Type B pancreatic cell (in vitro differentiated cells): Measurements from ENCODE around the gene ST7. TPM values are rescaled to one million over a fixed set of nuclear protein-coding genes. Genes with fewer than 3 reads are reported as not detected.

Experiments used
- DNase-seq: peaks from one replicate; pipeline ENCODE4 v3.0.0; 2021; ENCODE audit warnings: mixed read lengths; ENCODE audit not compliant: unreplicated experiment; ENCODE audit errors: extremely low spot score
- H3K27ac Mint-ChIP-seq: 2 replicates; pipeline ENCODE4 v1.8.0; 2021; ENCODE audit warnings: mild to moderate bottlenecking, mixed read lengths
- H3K27me3 Mint-ChIP-seq: 2 replicates; pipeline ENCODE4 v1.8.0; 2021; ENCODE audit warnings: mixed read lengths
- H3K36me3 Mint-ChIP-seq: 2 replicates; pipeline ENCODE4 v1.8.0; 2021; ENCODE audit warnings: mixed read lengths
- H3K4me1 Mint-ChIP-seq: one replicate; pipeline ENCODE4 v1.8.0; 2021; ENCODE audit warnings: mixed read lengths; ENCODE audit not compliant: unreplicated experiment
- H3K4me3 Mint-ChIP-seq: 2 replicates; pipeline ENCODE4 v1.8.0; 2021; ENCODE audit warnings: mild to moderate bottlenecking, mixed read lengths
- H3K9me3 Mint-ChIP-seq: 2 replicates; pipeline ENCODE4 v1.8.0; 2021; ENCODE audit warnings: mixed read lengths
- total RNA-seq: library from RNA; stranded (reverse); gene quantifications from 2 replicates; pipeline ENCODE4 v1.2.1, GENCODE V29; 2021; ENCODE audit warnings: low replicate concordance
- TF ChIP-seq, protein P1 (sequence below): fragments of 200-600 bp; sonication (generic); conservative IDR thresholded peaks from 2 replicates; pipeline ENCODE4 v1.5.0; 2021; ENCODE audit warnings: antibody characterized with exemption, mild to moderate bottlenecking

Gene ST7
- total RNA-seq, 1 donor from 2014 or later = 25.0 TPM

DNA sequence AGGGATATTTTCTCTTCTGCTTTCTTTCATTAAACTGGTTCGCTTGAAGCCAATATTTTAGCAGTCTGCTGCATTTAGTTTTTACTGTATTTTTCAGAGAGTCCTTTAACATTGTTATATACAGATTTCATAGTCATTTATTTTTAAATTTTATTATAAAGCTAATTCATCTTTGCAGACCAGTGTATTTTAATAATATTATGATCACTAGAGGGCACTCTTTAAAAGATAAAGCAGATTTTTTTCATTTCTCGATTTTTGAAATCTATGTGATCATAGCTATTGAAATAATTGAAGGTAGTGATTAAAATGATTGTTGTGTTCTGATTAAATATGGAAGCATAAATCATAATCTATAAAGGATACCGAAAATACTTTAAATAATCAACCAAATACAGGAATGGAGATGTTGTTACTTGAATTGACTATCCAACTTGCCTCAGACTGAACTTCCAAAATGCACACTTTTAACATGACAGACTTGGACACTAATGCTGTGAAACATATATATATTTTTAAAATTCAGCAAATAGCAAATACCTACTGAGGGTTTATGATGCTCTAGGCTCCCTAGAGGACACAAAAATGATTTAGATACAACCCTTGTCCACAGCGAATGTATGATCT, 35.2 kb downstream of the ST7 start:
- TF ChIP-seq, protein P1, sequence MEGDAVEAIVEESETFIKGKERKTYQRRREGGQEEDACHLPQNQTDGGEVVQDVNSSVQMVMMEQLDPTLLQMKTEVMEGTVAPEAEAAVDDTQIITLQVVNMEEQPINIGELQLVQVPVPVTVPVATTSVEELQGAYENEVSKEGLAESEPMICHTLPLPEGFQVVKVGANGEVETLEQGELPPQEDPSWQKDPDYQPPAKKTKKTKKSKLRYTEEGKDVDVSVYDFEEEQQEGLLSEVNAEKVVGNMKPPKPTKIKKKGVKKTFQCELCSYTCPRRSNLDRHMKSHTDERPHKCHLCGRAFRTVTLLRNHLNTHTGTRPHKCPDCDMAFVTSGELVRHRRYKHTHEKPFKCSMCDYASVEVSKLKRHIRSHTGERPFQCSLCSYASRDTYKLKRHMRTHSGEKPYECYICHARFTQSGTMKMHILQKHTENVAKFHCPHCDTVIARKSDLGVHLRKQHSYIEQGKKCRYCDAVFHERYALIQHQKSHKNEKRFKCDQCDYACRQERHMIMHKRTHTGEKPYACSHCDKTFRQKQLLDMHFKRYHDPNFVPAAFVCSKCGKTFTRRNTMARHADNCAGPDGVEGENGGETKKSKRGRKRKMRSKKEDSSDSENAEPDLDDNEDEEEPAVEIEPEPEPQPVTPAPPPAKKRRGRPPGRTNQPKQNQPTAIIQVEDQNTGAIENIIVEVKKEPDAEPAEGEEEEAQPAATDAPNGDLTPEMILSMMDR = peak; percentile 68
- Mint-ChIP-seq H3K27ac (no peak overlapping the region), H3K36me3 (peaks cover 10% of the 10 kb centered on the region), H3K27me3 (no peaks in the 10 kb centered on the region), H3K4me3 (no peak overlapping the region), H3K4me1 (peaks cover 5% of the 10 kb centered on the region), H3K9me3 (peaks cover 4% of the 10 kb centered on the region)
- DNase-seq = no peak

DNA sequence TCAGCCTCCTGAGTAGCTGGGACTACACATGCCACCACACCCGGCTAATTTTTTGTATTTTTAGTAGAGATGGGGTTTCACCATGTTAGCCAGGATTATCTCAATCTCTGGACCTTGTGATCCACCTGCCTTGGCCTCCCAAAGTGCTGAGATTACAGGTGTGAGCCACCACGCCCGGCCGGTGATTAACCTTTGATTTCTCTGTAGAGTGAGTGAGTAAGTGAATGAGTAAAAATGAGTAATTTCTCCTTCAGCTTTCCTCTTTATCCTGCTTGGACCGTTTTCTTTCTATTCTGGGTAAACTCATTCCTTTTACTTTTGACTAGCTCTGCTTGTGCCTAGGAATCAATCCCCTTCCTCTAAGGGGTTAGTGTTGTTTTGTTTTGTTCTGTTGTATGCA, 36.8 kb downstream of the ST7 start:
- no peaks in the 10 kb centered on the region for H3K27me3 Mint-ChIP-seq
- H3K4me1 Mint-ChIP-seq = peaks cover 5% of the 10 kb centered on the region
- TF ChIP-seq, protein P1 = no peak
- no peak for DNase-seq
- no peak overlapping the region for H3K4me3 Mint-ChIP-seq
- peaks cover 4% of the 10 kb centered on the region for H3K9me3 Mint-ChIP-seq
- no peak overlapping the region for H3K27ac Mint-ChIP-seq
- peaks cover 10% of the 10 kb centered on the region for H3K36me3 Mint-ChIP-seq

DNA sequence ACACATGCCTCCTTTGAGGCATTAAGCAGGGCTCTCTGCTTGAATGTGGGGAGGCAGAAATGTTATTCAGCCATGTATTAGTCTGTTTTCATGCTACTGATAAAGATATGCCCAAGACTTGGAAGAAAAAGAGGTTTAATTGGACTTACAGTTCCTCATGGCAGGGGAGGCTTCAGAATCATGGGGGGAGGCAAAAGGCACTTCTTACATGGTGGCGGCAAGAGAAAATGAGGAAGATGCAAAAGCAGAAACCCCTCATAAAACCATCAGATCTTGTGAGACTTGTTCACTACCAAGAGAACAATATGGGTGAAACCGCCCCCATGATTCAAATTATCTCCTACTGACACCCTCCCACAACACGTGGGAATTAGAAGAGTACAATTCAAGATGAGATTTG, 37.9 kb downstream of the ST7 start:
- Mint-ChIP-seq H3K36me3 (peaks cover 10% of the 10 kb centered on the region), H3K27me3 (no peaks in the 10 kb centered on the region), H3K9me3 (peaks cover 4% of the 10 kb centered on the region), H3K27ac (no peak overlapping the region), H3K4me3 (no peak overlapping the region), H3K4me1 (peaks cover under 1% of the 10 kb centered on the region)
- no peak for DNase-seq
- TF ChIP-seq, protein P1 = no peak

DNA sequence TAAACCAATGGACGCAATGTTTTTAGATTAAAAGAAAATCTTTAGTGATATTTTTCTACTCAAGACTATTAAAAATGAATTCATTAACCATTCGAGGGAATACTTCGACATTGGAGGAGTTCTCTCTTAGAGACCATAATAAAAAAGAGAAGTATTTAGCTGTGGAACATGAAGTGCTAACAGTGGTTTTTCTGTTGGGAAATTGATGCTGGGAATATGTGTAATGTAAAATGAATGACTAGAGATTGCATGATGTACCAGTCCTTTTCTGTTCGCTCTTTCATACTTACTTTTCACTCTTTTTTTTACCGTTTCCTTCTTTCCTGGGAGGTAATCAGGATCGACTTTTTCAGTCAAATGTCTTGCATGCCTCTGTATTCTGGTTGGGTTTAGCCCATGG, 41.3 kb downstream of the ST7 start:
- TF ChIP-seq, protein P1 = no peak
- DNase-seq = no peak
- no peaks in the 10 kb centered on the region for H3K4me1 Mint-ChIP-seq
- peaks cover 4% of the 10 kb centered on the region for H3K9me3 Mint-ChIP-seq
- no peak overlapping the region for H3K4me3 Mint-ChIP-seq
- no peaks in the 10 kb centered on the region for H3K27me3 Mint-ChIP-seq
- peaks cover 10% of the 10 kb centered on the region for H3K36me3 Mint-ChIP-seq
- H3K27ac Mint-ChIP-seq = no peak overlapping the region

DNA sequence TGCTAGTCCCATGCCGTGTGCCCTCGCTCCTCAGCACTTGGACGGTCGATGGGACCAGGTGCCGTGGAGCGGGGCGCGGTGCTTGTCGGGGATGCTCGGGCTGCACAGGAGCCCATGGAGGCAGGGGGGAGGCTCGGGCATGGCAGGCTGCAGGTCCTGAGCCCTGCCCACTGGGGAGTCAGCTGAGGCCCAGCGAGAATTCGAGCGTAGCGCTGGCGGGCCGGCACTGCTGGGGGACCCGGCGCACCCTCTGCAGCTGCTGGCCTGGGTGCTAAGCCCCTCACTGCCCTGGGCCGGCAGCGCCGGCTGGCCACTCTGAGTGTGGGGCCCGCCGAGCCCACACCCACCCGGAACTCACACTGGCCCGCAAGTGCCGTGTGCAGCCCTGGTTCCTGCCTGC, 44.7 kb downstream of the ST7 start:
- TF ChIP-seq, protein P1 = no peak
- no peak for DNase-seq
- Mint-ChIP-seq H3K27ac (no peak overlapping the region), H3K4me3 (no peak overlapping the region), H3K4me1 (peaks cover 9% of the 10 kb centered on the region), H3K27me3 (no peaks in the 10 kb centered on the region), H3K36me3 (peaks cover 6% of the 10 kb centered on the region), H3K9me3 (no peaks in the 10 kb centered on the region)
